HG03432 (cell line): Measurements from ENCODE around the gene TEAD1.

Experiments
- ATAC-seq: cut with Tn5 transposase; IDR thresholded peaks from one replicate; pipeline ENCODE4 v1.9.1; 2021; ENCODE audit warnings: mild to moderate bottlenecking, moderate library complexity; ENCODE audit not compliant: unreplicated experiment

Gene TEAD1

DNA sequence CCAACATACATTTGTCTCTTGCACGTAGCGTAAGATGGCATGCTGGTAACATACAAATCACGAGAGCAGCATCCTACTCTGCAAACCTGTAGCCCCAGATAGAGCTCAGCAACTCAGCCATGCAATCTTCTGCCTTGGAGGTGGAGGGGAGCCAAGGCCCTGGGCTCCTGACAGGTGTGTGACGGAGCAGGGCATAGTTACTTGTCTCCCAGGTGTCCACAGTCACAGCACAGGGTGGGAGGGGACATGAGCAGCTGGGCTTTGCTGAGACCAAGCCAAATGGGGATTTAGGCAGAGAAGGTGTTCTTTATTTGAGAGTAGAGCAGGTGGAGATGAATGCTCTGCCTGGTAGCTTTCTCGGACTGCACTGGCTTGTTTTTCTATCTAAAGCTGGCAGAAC lies 111.7 kb downstream of the TEAD1 start:
- no peak for ATAC-seq

DNA sequence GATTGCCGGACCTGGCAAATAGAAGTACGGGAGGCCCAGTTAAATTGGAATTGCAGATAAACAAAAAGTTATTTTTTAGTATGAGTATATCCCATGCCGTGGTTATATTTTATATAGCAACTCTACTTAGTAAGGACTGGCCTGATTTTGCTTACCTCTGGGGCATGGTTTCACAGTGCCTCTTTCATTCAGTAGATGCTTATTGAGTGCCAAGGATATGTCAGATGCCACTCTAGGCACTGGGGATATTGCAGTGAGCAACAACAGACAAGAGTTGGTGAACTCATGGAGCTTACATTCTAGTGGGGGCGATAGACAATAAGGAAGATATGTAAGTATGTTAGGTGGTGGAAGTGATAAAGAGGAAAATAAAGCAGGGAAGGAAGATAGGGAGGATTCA lies 112.2 kb downstream of the TEAD1 start:
- no peak for ATAC-seq

DNA sequence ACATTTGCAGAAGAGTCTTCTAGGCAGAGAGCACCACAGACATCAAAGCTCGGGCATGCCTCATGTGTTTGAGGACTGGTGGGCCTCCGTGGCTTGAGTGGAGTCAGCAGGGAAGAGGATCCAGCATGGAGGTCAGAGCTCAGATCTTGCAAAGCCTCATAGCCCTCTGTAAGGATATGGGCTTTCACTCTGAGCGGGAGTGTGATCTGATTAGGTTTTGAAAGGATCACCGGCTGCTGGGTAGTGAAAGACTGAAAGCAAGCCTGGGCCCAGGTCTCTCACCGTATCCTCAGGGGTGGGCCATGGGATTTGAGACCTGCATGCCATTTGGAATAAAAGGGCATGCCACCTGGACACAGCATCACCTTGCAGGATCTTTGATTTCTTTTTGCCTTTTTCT lies 112.7 kb downstream of the TEAD1 start:
- no peak for ATAC-seq

DNA sequence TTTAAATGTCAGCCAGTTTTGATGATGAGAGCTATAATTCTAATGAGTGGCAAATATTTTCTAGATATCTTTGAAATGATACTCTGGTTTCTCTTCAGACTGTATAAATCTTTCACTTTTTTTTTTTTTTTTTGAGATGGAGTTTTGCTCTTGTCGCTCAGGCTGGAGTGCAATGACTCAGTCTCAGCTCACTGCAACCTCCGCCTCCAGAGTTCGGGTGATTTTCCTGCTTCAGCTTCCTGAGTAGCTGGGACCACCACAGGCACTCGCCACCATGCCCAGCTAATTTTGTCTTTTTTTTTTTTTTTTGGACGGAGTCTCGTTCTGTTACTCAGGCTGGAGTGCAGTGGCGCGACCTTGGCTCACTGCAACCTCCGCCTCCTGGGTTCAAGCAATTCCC lies 113.6 kb downstream of the TEAD1 start:
- no peak for ATAC-seq

DNA sequence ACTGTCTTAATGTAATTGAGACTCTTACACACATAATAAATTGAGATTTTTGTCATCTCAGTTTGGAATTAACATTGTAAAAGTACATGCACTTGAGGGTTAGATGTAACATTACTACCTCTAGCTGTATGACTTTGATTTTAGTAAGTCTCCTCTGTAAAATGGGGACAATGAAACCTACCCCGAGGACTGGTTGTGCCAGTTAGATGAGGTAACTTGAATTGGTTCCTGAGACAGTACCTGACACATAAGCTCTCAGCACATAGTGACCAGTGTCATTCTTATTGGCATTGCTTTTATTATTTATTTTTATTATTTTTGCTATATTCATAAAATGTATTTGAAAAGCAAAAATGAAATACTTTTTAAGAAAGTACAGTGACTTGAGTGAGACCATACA lies 114.8 kb downstream of the TEAD1 start:
- no peak for ATAC-seq

DNA sequence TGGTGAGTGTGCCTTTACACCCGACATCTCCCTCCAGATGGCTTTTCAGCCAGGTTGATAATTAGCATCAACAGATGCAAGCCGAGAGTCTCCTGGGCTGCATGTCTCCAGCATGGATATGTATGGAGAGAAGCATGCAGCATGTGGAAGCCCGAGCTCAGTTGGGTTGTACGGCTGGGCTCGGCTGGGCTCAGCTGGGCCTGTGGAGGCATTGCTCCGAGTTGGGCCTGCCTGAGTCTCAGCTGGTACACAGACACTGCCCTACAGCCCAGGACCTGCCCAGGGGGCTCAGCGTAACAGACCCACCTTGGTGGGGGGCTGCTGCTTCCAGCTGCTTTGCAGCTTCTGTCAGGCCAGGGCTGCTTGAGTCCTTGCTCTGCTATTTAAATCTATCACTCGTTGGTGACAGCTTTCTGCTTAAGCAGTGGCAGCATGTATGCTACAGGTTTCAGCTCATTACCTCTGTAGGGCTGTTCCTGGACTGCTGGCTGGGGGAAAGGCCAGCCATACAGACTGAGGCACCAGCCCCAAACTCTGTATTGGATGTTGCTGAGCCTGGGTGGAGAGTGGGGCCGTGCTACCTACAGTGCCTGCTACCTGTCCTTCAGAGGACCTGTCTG lies 115.5 kb downstream of the TEAD1 start:
- ATAC-seq, result no peak

DNA sequence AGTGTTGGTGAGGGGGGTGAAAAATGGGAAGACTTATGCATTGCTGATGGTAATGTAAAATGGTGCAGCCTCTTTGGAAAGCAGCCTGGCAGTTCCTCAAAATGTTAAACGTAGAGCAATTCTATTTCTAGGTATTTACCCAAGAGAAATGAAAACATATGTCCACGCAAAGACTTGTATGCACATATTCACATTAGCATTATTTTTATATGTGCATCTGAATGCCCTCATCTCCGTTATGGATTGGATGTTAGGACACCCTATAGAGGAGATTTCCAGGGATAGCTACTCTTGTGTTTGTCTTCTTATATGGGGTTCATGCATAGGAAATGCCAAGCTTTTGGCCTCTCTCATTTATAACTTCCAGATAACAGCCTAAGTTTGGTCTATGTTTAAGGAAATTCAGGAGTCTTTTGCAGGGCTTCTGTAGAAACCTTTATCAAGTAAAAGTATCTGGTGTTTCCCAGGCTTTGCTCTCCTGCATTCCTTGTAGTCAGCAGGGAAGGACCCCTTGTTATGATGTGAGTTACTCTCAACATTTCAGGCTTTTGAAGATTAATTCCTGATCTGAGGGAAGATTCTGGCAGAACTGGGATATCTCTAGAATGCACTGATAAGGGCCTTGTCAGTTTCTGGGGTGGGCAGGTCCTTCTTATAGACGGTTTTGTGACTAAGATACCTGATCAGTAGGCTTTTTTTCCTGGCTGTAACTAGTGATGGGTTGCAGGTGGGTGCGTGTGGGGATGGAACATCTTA lies 116.8 kb downstream of the TEAD1 start:
- no peak for ATAC-seq

DNA sequence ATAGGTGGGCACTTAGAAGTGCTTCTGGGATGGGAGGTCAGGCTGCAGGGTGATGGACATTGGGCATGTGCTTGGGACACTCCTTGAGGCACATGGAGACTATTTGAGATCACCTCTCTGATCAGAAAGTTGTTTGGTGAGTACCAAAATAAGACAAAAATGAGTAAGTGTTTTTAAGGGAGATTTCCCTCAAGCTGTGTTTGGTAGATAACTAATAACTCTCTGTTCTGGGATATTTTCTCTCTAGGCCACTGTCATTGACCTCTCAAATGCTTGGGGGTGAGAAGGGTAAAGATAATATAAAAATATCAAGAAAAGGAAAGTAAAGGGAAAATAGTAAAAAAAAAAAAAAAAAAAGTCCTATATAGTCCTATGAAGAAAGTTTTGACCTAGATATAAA lies 117.8 kb downstream of the TEAD1 start:
- no peak for ATAC-seq

DNA sequence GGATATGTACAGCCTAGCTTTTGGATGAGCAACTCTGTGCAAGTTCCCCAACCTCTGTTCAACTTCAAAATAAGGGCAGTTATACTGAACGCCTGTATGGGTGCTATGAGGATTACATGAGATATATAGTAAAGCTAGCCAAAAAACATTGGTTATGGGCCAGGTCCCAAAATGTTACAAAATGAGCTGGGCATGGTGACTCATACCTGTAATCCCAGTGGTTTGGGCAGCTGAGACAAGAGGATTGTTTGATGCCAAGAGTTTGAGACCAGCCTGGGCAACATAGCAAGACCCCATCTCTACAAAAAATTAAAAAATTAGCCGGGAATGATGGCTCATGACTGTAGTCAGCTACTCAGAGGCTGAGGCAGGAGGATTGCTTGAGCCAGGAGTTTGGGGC lies 118.4 kb downstream of the TEAD1 start:
- no peak for ATAC-seq

DNA sequence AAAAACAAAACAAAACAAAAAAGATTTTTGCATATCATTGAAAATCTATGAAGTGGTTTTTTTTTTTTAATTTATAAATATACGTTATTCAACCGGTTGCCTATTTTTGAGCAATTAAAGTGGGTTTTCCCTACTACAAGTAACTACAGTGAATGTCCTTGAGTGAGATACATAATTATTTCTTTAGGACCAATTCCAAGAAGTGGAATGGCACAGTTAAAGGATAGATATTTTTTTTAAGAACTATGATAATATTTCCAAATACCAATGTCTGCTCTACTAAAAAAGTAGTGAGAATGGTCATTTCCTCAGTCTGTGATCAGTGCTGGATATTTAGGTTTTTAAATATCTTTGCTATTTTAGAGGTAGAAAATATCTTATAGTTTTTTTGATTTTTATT lies 118.8 kb downstream of the TEAD1 start:
- no peak for ATAC-seq

DNA sequence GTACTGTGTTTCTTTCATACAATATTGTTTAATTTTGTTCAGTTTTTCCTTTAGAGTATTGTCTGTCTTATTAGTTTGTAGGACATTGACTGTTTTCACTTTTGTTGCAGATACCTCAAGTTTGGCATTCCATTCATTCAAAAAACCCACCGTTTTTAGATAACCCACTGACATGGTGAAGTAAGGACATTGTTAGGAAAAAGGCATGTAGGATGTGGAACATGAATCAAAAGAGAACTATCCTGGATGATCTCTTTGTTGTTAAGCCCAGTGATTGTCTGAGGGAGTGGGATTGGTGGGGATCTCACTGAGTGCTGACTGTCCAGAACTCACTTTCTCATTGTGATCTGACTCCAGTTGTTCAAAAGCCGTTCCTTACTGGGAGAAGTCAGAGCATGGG lies 119.3 kb downstream of the TEAD1 start:
- no peak for ATAC-seq

DNA sequence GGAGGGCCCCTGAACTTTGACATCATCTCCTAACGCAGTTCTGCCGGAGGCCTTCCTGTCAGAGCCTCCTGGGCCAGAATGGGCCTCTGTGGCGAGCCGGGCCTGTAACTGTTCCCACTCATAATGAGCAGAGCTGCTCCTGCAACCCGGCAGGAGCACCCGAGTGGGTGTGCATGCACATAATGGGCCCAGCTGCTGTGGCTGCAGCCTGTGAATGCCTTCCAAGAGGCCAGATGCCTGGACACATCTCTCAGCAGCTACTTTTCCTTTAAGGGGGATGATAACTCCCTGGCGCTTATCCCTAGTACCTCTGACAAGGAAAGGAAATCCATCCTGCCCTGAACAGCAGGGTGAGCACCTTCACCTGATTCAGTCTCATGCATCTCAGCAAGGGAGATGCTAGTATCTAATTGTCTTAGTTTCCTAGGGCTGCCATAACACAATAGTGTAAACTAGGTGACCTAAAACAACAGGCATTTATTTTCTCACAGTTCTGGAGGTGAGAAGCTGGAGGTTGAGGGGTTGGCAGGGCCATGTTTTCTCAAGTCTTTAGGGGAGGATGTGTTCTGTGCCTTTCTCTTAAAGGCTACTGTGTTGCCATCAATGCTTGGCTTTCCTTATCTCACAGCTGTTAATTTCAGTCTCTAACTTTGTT lies 120.5 kb downstream of the TEAD1 start:
- ATAC-seq, result no peak

DNA sequence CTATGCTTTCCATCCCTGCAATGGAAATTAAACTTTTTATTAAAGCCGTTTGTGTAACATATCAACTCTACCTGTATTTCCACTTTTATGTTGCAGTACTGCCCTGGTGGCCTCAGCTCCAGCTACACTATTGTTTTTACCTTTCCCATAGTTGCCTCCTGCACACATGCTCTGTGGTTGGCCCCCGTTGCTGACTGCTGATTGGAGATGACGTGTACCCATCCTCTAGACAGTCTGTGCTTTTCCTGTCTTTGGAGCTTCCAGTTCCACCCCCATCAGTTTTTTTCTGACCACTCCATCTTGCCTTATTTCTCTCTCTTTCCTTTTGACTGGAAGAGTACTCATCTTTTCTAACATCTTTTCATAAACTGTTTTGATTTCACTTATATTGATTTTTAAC lies 123.8 kb downstream of the TEAD1 start:
- ATAC-seq, result no peak

DNA sequence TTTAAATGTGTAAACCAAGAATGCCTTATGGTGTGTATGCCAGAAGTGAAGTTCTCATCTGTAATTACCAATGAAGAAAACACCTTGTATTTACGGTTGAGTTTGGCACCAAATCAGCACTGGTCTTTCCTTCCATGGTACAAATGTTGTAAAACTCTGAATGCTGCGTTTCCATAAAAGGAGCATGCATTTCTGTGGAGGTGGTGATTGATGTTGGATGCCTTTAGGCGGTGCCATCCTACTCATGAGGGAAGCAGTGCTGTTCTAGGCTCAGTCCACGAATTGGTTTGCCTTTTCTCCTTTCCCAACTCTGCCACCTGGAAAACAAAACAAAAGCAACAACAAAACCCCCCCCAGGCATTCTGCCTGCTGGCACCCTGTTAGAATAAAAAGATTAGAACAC lies 124.4 kb downstream of the TEAD1 start:
- ATAC-seq, result no peak

DNA sequence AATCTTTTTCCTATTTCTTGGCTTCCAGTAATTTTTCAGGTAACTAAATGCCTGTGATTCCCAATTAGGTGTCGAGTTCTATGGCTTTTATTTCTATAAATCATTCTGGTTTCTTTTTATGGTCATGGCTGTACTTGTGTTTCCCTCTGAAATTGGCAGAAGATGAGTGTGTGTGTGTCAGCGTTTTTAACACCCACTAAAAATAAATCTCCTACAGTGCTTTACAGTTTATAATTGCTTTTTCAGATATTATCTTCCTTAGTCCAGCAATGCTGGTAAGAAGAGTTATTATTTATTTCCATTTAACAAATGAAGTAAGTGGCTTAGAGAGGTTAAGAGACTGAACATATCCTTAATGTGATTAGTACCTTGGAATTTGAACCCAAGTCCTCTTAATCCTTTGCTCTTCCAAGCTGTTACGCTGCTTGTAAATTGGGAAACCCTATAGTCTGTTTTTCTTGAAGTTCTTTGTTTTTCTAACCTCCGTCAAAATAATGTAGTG lies 125.2 kb downstream of the TEAD1 start:
- no peak for ATAC-seq

DNA sequence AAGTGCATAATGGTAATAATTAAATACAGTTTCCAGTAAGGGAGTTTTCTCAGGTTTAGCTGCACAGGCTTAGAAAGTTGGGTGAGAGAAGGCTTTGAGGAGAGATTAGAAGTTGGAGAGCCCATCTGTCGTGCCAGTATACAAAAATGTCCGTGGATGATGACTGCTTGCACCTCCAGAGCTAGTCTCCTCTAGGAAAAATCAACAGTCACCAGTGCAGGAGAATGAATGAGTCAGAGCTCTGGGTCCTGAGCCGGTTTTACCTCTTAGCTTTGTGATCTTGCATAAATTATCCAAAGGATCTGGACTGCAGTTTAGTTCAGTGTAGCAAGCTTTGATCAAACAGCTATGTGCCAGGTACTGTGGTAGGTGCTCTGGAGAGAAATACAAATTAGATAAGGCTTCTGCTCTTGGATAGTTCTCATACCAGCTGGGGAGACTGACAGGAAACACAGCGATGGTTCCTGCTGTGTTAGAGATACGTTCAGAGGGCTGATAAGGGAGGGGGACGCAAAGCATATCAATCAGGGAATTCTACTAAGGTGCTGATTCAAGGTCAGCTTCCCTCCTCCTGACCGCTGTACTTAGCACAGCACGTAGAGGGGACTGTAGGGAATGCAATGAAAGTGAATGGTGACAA lies 125.9 kb downstream of the TEAD1 start:
- ATAC-seq, result no peak

DNA sequence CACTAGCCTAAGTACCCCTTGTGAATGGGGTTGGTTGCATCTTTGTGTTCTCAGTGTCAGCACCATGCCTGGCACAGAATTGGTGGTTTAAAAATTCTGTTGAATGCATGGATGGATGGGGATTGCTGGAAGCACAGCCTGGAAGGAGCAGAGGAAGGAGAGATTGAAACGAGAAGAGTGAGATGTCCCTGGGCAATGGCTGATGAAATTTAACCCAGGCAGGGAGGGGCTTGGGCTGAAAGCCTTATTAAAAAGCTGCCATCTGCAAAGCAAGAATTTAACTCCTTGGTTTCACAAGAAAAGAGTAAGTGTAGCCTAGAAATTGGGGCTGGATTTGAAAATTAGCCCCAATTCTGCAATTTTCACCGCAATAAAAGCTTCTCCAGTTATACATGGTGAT lies 126.7 kb downstream of the TEAD1 start:
- no peak for ATAC-seq

DNA sequence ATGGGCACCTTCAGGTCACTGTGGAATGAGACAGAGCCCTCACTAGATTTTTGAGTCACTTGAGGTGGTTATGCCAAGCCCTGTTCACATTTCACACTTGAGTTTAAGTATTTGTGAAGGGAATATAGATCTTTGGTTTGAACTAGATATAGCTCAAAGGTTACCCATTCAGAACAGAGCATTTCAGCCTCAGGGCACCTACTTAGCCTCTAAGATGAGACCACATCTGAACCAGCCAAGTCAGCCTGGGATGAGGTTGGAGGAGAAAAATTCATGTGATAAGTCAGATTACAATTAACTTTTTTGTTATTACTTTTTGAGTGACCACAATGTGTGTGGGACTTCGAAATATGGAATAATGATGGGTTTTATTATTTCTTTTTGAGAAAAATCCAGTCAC lies 127.8 kb downstream of the TEAD1 start:
- no peak for ATAC-seq

DNA sequence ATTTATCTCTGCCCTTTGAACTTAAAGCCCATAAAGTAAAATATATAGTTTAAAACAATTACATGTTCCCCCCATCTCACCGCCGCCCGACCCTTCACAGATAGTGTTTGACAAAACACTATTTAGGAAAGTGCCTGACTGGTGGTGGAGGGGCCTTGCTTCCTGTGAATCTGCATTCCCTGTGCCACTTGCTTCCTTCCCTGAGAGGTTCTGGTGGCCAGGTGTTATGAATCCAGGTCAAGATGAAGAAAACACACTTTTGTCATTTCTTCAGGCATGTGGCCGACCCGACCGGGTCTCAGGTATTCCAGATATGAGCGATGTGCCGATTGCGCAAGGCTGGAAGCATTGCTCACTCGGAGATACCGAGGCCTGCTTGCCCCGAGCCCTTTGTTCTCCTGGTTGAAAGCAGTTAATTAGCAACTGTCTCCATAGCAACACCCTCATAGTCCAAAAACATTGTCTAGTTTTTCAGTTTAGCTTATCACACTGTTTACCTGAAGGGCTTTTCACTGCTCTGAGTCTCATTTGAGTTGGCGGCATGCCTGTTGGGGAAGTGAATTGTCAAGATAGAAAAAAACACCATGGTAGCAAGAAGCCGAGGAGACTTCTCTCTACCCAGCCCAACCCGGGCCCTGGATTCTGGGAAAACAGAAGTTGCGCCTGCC lies 128.3 kb downstream of the TEAD1 start:
- no peak for ATAC-seq

DNA sequence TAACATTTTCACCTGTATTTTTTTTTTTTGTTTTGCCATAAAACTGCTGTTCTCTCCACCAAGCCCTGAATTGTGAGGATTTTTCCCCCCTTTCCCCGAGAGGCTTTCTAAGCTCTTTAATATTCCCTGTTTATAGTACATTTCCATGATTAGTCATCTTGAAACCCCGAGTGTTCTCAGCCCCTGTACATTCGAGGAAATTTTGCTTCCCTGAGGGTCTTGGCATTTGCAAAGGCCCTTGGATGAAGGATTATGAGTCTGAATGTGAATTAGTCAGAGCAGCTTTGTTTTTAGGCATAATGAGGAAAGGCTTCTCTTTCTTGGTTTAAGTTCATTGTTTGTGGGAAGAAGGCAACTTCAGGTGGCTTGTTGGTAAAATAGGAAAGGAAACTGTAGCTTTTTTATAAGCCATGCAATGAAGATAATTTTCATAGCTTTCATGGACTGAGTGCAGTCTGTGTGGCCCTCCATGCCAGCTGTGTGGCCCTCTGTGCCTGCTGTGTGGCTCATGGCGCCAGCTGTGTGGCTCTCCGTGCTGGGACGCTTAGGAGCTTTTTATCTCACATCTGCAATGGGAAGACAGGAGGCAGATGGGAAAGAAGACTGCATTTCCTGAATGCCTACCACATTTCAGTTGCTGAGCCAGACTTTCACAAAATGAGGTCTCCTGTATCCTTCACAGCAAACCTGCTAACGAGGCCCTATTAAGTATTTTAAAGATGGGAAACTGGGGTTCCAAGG lies 129.0 kb downstream of the TEAD1 start:
- no peak for ATAC-seq
